RWPE2 (cell line): Measurements from ENCODE around the gene PTPN14.

ENCODE experiments used
- ATAC-seq: fragments of 200-7000 bp; cut with Tn5 transposase; 3 replicates; pipeline ENCODE4 v1.9.1; 2021; ENCODE audit warnings: low read depth
- DNase-seq: peaks from one replicate; pipeline ENCODE4 v3.0.0-alpha.2; 2020; ENCODE audit warnings: low spot score
- H3K27ac ChIP-seq: fragments of 450-650 bp; 2 replicates; pipeline ENCODE4 v1.5.1; 2017; ENCODE audit warnings: mild to moderate bottlenecking; ENCODE audit not compliant: poor library complexity, severe bottlenecking
- H3K27me3 ChIP-seq: fragments of 250-450 bp; sonication (Bioruptor Pico); 2 replicates; pipeline ENCODE4 v1.5.1; 2021; ENCODE audit warnings: mild to moderate bottlenecking, moderate library complexity; ENCODE audit not compliant: insufficient read depth, poor library complexity, severe bottlenecking
- H3K36me3 ChIP-seq: fragments of 250-450 bp; sonication (Bioruptor Pico); 2 replicates; pipeline ENCODE4 v1.5.1; 2020; ENCODE audit warnings: low read depth, mild to moderate bottlenecking, moderate library complexity
- H3K4me1 ChIP-seq: fragments of 250-450 bp; sonication (Bioruptor Pico); 2 replicates; pipeline ENCODE4 v1.5.1; 2021; ENCODE audit warnings: mild to moderate bottlenecking, moderate library complexity; ENCODE audit not compliant: insufficient read depth, poor library complexity, severe bottlenecking
- H3K4me3 ChIP-seq: fragments of 250-450 bp; sonication (Bioruptor Pico); 2 replicates; pipeline ENCODE4 v1.5.1; 2021; ENCODE audit warnings: mild to moderate bottlenecking, moderate library complexity; ENCODE audit not compliant: severe bottlenecking
- H3K9me3 ChIP-seq: fragments of 250-450 bp; sonication (Bioruptor Pico); 2 replicates; pipeline ENCODE4 v1.5.1; 2021; ENCODE audit warnings: mild to moderate bottlenecking, moderate library complexity; ENCODE audit not compliant: severe bottlenecking
- CTCF ChIP-seq: fragments of 450-650 bp; IDR thresholded peaks from one replicate; pipeline ENCODE4 v1.5.1; 2017; ENCODE audit warnings: mild to moderate bottlenecking, moderate library complexity; ENCODE audit not compliant: poor library complexity, severe bottlenecking

The PTPN14 gene

GRCh38 chr1:214470132-214470531 lies 81.3 kb downstream of the PTPN14 start:
- peaks cover 56% of the 10 kb centered on the region for H3K4me1 ChIP-seq
- no peak for TF ChIP-seq CTCF

GRCh38 chr1:214469290-214469689 lies 82.1 kb downstream of the PTPN14 start:
- ATAC-seq = no peak
- no peak for TF ChIP-seq CTCF
- no peak for DNase-seq
- H3K27ac ChIP-seq = peak overlapping the region; percentile 63
- no peaks in the 10 kb centered on the region for H3K36me3 ChIP-seq
- no peaks in the 10 kb centered on the region for H3K27me3 ChIP-seq
- no peaks in the 10 kb centered on the region for H3K9me3 ChIP-seq
- peaks cover 48% of the 10 kb centered on the region for H3K4me1 ChIP-seq
- H3K4me3 ChIP-seq = no peak overlapping the region

More at GRCh38 chr1:214470132-214470531, 81.3 kb downstream of the PTPN14 start:
- Histone ChIP-seq H3K27ac (no peak overlapping the region), H3K36me3 (no peaks in the 10 kb centered on the region), H3K27me3 (no peaks in the 10 kb centered on the region), H3K9me3 (no peaks in the 10 kb centered on the region), H3K4me3 (no peak overlapping the region)
- ATAC-seq (no peak), DNase-seq (no peak)

- no peaks in the 10 kb centered on the region for H3K9me3 ChIP-seq
- no peak for TF ChIP-seq CTCF
- H3K36me3 ChIP-seq = no peaks in the 10 kb centered on the region
- H3K27me3 ChIP-seq = no peaks in the 10 kb centered on the region
- peak overlapping the region; percentile 63 for H3K27ac ChIP-seq
- ATAC-seq (peak; percentile 76), DNase-seq (no peak)
- H3K4me3 ChIP-seq = no peak overlapping the region
- peaks cover 26% of the 10 kb centered on the region for H3K4me1 ChIP-seq
Observed at GRCh38 chr1:214467078-214467585, 84.3 kb downstream of the PTPN14 start.

- peak overlapping the region; percentile 63 for H3K27ac ChIP-seq
- no peak overlapping the region for H3K4me3 ChIP-seq
- H3K9me3 ChIP-seq = no peaks in the 10 kb centered on the region
- peak; percentile 81 for ATAC-seq
- H3K27me3 ChIP-seq = no peaks in the 10 kb centered on the region
- TF ChIP-seq CTCF = no peak
- peaks cover 22% of the 10 kb centered on the region for H3K4me1 ChIP-seq
- no peak for DNase-seq
- H3K36me3 ChIP-seq = no peaks in the 10 kb centered on the region
Observed at GRCh38 chr1:214466403-214467077, 84.9 kb downstream of the PTPN14 start.

- Histone ChIP-seq H3K9me3 (no peaks in the 10 kb centered on the region), H3K4me1 (peaks cover 22% of the 10 kb centered on the region), H3K27ac (no peak overlapping the region), H3K27me3 (no peaks in the 10 kb centered on the region), H3K4me3 (no peak overlapping the region), H3K36me3 (no peaks in the 10 kb centered on the region)
- no peak for ATAC-seq
- DNase-seq = no peak
- TF ChIP-seq CTCF = no peak
Observed at GRCh38 chr1:214464445-214465287, 86.7 kb downstream of the PTPN14 start.
